GM21576 (cell line): Measurements from ENCODE around the gene FRMD3.
"Not testable (repeated sequence)": the region's sequence is repeated elsewhere in the genome, so short reads cannot be mapped to it uniquely, and the experiment has no call there.

Experiments used
- ATAC-seq: cut with Tn5 transposase; IDR thresholded peaks from one replicate; pipeline ENCODE4 v1.9.1; 2021; ENCODE audit warnings: mild to moderate bottlenecking, moderate library complexity; ENCODE audit not compliant: unreplicated experiment

FRMD3 gene

DNA sequence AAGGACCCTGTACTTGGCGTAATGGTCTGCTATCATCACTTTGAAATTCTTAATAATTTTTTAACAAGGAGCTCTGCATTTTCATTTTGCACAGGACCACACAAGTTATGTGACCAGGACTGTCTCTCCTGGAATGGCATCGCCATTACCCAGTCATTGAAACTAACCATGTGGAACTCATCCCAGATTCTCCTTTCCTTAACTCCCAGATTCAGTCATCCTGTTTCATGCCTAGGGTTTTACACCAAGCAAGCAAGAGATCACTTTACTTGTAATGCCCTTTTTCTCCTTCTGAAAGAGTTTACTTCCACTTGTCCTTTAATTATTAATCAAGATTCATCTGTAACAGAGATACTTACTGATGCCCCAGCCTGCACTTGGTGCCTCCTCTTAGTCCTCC lies 12.0 kb downstream of the FRMD3 start:
- no peak for ATAC-seq

DNA sequence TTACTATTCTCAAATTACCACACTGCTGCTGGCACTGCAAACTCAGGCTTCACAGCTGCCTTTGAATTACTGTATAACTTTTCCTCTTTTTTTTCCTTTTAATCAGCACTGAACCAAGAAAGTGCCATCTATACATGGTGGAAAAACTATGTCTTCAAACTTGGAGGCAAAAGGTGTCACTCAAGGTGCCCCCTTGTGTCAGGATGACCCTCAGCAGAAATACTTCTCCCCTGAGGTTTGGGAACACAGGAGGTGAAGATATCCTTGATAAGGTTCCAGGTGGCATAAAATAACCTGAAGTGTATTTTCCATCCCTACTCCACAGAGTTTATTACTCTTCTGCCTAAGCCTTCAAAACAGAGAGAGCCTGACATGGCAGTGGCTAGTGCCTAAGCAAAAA lies 14.5 kb downstream of the FRMD3 start:
- no peak for ATAC-seq

DNA sequence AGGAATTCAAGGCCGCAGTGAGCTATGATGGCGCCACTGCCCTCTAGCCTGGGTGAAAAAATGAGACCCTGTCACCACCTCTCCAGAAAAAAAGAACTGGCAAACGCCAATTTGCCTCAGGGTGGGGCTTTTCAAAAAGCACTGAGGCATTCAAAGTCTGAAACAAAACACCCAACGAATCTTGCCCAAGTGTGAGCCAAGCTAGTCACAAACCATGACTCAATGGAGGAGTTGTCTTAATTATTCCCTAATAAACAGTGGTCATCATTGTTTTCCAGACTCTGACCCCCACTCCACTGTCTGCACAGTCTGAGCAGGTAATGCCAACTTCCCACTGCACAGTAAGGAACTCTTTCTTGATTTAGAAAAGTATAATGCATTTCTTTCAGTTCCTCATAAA lies 16.8 kb downstream of the FRMD3 start:
- ATAC-seq = no peak

DNA sequence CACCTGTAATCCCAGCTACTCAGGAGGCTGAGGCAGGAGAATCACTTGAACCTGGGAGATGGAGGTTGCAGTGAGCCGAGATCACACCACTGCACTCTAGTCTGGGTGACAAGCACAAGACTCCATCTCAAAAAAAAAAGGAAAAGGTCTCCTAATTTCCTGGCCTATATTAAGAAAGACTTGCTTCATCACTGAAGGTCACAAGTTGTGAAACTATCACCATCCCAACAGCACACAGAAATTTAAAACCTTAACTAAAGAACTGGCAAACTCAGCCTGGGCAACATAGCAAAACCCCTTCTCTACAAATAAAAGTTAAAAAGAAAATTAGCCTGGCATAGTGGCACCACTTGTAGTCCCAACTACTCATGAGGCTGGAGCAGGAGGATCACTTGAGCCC lies 17.2 kb downstream of the FRMD3 start:
- ATAC-seq = no peak

DNA sequence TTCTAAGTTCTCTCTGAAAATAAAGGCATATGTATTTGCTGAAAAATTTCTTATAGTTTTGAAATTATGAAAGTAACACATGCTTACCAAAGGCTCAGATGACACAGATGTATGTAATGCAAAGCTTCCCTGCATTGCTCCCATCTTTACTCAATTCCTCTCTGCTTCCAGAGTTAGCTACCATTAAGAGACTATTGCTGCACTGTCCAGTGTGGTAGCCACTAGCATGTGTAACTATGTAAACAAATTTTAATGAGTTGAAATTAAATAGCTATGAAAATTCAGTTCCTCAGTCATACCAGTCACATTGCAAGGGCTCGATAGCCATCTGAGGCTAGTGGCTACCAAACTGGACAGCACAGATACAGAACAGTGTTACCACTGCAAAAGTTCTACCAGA lies 17.9 kb downstream of the FRMD3 start:
- ATAC-seq = no peak

DNA sequence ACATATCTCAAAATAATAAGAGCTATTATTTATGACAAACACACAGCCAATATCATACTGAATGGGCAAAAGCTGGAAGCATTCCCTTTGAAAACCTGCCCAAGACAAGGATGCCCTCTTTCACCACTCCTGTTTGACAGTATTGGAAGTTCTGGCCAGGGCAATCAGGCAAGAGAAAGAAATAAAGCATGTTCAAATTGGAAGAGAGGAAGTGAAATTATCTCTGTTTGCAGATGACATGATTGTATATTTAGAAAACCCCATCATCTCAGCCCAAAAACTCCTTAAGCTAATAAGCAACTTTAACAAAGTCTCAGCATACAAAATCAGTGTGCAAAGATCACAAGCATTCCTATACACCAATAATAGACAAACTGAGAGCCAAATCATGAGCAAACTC lies 20.2 kb downstream of the FRMD3 start:
- not testable (repeated sequence) for ATAC-seq

DNA sequence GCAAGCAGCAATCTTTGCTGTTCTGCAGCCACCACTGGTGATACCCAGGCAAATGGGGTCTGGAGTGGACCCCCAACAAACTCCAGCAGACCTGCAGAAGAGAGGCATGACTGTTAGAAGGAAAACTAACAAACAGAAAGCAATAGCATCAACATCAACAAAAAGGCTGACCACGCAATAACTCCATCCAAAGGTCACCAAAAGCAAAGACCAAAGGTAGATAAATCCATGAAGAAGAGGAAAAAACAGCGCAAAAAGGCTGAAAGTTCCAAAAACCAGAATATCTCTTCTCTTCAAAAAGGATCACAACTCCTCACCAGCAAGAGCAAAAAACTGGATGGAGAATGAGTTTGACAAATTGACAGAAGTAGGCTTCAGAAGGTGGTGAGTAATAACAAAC lies 23.4 kb downstream of the FRMD3 start:
- ATAC-seq = no peak

DNA sequence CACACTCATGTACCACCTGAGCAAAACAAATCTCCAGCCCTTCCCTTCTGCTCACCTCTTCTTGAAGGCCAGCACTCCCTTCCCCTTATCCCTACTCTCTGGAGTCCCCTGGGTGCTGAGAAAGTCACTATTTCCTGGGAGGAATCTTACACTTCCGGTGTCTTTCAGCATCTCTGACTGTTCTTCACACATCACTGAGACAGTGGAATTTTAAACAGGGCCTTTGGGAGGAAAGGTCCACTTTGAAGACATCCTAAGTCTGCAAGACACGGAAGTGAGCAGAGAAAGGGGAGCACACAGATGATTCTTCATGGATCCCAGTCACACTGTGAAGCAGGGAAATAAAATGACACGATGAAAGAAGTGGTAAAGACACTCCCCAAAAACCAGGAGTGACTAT lies 25.6 kb downstream of the FRMD3 start:
- ATAC-seq = no peak

DNA sequence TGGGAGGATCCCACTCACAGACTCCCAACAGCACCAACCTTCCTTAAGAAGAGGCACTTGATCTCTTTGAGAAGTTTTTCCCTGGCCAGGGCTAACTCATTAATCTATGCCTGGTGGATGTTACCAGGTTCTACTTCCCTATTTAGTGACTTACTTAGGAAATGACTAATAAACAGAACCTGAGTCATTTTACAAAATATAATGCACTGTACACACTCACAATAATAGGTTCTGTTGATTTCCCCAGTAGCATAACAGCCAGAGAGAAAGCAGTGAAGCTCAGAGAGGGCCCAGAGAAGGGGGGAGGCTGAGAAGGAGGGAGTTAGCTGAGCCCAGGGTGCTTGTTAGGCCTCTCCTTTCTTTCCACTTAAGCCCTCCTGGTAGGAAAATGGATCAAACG lies 27.1 kb downstream of the FRMD3 start:
- ATAC-seq = peak; percentile 96

DNA sequence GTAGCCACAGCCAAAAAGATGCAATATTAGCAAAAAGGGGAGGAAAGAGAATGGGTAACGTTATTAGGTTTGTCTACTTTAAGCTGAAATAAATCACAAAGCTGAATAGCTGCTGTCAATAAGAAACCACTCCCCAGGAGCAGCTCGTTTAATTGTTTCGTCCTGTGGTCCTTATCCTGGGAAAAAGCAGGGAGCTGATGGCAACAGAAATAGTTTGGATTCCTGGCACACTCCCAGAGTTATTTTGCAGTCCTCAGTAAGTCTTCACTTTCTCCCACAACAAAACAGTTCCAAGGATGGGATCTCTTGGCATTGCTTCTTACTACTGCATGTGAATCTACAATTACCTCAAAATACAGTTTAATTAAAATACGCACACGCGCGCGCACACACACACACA lies 28.8 kb downstream of the FRMD3 start:
- no peak for ATAC-seq

DNA sequence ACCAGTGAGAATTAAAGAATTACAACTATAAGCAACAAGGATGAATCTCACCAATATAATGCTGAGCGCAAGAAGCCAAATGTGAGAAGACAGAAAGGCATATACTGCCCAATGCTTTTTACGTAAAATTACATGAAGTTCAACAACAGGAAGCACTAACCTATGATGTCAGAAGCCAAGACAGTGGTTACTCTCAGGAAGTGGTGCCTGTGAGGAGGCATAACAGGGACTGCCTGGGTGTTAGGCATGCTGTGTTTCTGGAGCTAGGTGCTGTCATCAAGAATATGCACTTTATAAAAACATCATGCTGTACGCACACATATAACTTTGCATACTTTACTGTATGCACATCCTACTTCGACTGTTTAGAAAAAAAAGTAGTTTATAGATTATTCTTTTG lies 30.1 kb downstream of the FRMD3 start:
- ATAC-seq = no peak

DNA sequence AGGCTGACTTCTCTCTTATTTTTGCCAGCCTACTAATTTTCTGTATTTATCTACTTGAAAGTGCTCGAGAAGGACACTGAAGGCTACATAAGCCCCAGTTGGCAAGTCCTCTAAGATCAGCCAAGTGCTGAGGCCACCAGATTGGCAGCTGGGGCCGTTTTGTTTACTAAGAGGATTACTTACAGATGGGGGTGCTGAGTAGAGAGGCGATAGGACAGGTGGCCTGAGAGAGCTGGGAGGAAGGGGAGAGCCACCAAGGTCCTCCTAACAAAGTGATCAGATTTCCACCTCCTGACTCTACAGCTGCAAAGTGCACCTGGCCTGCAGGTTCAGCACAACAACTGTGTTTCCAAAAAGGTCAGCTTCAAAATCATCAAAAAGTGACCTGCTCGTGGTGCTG lies 32.9 kb downstream of the FRMD3 start:
- no peak for ATAC-seq

DNA sequence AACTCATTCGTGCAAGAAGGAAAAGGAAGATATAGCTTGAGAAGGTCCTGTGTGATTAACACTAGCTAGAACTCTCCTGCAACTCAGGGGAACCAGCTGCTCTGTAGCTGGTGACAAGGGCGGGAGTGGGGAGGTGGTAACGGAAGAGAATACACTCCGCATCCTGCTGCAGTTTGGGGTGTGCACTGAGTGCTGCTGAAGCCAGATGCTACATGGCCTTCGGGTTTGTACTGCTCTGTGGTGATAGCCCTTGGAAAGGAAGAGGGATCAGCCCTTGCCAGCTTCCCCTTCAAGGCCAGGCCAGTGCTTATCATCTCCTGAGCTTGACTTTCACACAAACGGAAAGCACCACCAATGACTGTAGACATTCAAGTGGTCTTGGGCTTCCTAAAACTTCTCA lies 34.3 kb downstream of the FRMD3 start:
- ATAC-seq = no peak

DNA sequence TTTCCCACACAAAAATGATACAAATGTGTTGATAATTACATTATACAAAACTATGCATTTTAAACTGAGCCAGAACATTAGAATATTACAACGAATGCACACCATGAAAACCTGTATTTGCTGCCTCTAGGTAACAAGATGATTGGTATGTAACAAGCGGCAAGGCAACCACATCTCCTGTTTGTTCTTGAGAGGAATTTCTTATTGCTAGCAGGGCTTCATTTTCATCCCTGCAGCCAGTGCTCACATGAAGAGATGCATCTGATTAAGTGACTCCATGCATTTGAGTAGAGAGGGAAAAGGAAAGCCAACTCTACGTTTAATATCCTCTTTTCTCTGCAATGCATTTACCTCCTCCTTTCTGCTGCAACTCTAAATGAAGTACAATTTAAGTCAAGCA lies 36.6 kb downstream of the FRMD3 start:
- ATAC-seq = no peak

DNA sequence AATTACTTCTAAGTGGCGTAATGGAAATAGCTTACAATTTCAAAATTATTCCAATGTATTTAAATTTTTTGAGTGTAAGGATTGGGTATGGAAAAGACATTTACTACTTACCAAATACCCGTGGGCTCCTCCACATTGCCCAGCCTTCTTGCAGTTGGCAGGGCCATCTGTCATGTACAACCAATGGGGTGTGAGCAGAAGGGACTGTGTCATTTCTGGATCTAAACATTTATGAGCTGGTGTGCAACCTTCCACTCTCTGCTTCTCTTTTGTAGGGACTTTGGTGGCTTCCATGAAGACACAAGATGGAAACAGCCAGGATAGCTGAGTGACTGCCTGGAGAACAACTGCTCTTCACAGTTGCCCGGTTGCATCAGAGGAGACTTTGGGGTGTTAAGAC lies 40.8 kb downstream of the FRMD3 start:
- no peak for ATAC-seq

DNA sequence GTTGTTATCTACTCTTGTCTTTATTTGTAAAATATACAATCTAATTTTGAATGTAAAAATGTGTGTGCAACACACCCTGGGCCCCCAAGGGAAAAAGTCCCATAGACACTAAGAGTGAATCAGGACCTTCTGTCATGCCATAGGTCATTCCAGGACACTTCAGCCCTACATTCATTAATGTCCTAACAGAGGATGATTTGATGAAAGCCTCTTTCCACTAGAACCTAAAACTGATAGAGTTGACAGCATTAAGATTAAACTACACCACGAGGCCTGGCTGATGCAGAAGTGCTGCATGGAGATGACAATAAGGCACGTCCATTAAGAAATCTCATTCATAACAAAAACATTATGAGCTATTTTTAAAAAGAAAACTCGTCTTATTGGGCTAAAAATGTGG lies 46.2 kb downstream of the FRMD3 start:
- no peak for ATAC-seq

DNA sequence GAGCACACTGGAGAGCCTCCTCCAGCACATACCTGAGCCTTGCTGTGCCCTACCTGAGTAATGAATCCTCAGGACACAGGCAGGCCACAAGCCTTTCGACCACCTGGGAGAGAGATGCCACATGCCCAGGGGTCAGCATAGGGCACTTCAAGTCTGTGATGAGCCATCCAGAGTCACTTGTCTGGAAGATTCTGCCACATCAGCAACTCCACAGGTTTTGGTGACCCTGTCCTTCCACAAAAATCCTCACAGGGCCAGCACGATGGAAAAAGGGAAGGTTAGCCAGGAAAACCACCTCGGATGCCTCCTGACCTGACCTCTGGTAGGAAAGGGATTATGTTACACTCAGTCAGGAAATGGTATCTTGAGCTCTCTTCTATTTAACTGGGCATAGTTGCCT lies 46.8 kb downstream of the FRMD3 start:
- ATAC-seq = no peak

DNA sequence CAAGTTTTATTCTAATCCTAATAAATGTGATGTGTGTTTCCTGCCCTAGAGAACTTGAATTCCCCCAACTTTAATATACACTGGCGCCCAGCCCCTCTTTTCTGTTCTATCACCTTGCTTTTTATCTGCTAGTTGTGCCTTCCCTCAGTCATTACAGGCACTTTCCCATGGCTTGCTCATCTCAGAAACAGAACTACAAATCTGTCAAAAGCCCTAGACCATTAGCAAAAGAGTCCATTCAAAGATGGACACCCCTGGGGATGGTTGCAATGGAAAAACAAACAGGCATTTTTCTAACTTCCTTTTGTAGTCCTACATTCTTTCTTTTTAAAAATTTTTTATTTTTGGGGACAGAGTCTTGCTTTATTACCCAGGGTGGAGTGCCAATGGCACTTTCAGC lies 48.2 kb downstream of the FRMD3 start:
- no peak for ATAC-seq

DNA sequence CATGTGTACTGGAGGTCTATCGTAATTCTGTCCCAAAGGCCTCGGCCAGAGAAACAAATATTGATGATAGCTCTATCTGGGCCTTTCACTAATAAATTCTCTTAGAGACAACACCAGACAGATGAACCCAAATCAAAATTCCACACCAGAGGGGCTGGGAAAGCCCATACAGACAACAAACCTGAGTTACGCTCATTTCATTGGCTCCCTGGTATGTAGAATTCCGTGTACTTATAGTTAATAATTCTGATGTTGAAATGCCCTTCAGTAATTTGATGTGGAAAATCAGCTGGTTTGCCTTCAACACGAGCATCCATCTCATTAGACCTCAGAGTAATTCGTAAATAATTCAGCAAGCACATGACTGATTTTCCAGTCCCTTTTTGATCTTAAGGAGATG lies 53.2 kb downstream of the FRMD3 start:
- no peak for ATAC-seq

DNA sequence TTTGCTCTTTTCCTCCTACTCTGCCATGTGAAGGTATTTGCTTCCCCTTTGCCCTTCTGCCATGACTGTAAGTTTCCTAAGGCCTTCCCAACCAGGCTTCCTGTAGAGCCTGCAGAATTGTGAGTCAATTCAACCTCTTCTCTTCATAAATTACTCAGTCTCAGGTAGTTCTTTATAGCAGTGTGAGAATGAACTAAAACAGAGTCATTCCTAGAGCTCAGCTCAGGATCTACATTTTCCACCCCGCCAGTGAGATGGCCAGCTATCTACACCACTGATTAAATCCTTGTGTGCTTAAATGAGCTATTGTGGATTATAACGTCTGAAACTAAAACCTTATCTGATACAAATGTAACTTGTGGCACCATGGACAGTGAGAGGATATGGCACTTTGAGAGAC lies 55.0 kb downstream of the FRMD3 start:
- ATAC-seq = no peak

DNA sequence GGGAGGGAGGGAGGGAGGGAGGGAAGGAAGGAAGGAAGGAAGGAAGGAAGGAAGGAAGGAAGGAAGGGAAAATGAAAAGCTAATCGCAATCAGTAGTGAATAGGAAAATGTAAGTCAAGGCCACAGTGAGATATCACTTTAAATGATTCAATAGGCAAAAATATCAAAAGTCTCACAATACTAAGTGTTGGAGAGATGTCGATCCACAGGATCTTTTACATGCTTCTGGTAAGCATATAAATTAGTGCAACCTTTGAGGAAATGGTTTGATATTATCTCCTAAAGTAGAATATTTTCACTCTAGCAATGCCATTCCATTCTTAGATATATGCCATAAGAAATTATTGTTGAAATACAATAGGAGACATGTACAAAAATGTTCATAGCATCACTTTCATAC lies 58.4 kb downstream of the FRMD3 start:
- no peak for ATAC-seq

DNA sequence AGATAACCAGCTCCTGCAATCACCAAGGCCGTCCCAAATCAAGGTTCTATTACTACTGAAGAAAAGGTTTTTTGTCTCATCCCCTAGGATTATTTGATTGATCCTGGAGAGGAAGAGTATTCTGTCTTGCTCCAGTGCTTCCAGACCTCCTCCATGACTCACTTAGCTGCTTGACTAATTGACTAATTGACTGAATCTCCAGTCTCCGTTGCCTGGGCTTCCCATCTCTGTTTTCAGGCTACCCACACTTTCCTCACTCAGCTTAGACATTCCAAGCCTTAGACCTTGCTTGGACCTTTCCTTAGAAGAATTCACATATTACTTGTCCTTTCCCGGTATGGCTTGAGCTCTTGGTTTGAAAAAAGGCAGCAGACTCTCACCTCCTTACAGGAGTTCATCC lies 60.6 kb downstream of the FRMD3 start:
- no peak for ATAC-seq

DNA sequence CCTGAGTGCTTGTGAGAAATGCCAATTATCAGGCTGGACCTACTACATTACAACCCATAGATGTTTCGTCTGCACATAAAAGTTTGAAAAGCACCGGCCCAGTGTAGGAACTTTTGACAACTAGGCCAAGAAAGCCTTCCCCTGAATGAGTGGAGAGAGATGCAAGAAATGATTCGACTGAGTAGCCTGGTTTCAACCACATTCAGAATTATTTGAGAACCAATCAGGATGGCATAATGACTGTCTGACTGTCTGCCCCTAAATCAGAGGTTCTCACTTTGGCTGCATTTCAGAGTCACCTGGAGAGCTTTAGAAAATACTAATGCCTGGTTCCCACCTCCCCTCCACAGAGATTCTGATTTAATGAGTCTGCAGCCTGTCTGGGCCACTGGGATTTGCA lies 61.1 kb downstream of the FRMD3 start:
- ATAC-seq = no peak

DNA sequence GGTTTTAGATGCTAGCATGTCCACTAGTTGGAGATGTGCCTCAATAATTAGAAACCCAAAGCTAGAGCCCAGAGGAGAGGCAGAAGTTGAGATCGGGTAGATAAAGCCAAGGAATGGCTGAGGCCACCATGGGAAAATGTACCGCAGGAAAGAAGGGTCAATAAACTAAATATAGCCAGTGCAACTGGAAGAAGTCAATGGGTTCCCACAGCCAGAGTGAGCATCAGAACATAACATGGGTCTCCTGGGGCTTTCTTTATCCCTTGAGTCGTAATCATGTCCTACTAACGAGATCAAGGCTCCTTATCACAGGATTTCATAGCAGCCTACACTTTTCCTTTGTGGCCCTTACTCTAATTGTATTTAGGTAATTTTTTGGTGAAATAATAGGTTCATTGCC lies 61.7 kb downstream of the FRMD3 start:
- ATAC-seq = no peak
